IMR-90 (cell line): ENCODE measurements around the gene CD244.

Experiments used
- CTCF ChIP-seq: conservative IDR thresholded peaks from 2 replicates; pipeline ENCODE4 v1.5.1; 2012; ENCODE audit warnings: mild to moderate bottlenecking, low read depth, low read length, improper control_type of control experiment
- POLR2A ChIP-seq: IDR thresholded peaks from 2 replicates; pipeline ENCODE4 v1.6.1; 2012; ENCODE audit warnings: mild to moderate bottlenecking, low read depth, low read length
- USF2 ChIP-seq: fragments of 150-350 bp; IDR thresholded peaks from 2 replicates; pipeline ENCODE4 v1.6.1; 2017; ENCODE audit warnings: mild to moderate bottlenecking, antibody characterized with exemption, low read length, low read depth

DNA sequence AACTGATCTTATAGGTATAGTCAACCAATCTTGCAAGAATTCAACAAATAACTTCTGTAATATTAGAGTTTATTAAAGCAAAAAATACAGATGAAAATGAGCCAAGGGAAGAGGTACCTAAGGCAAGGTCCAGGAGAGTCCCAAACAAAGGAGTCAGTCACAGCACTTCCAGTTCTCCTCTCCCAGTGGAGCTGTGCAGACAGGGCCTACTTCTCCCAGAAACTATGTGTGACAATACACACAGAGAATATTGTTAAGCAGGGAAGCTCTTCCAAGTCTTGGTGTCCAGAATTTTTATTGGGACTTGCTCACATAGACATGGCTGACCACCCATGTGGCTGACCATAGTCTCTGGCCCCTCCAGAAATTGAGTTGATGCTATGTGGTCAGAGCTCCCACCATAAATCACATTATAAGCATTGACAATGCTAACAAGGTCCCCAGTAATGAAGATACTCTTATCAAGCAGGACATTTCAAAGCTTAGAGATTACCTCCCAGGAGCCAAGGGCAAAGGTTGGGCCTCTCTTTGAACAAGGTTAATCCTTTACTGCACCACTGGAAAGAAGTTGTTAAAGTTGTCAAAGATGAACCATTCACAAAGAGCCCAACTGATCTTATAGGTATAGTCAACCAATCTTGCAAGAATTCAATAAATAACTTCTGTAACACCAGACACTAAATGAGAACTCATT, 3.5 kb upstream of the CD244 start:
- TF ChIP-seq POLR2A: no peak
- TF ChIP-seq CTCF: no peak
- TF ChIP-seq USF2: no peak
